Subcutaneous abdominal adipose tissue (tissue), 5 donors: ENCODE measurements around the gene HBE1.
"Not testable (repeated sequence)": the region's sequence is repeated elsewhere in the genome, so short reads cannot be mapped to it uniquely, and the experiment has no call there.

Experiments used
- H3K27ac ChIP-seq: one replicate; pipeline ENCODE4 v1.7.0; 2013; ENCODE audit warnings: low read depth, mild to moderate bottlenecking, inconsistent platforms, low read length, moderate library complexity
- H3K27me3 ChIP-seq, 5 donors: one replicate each; pipeline ENCODE4 v1.7.0; 2013; ENCODE audit warnings: low read length in 5 of 5, inconsistent platforms in 1 of 5; ENCODE audit not compliant: control insufficient read depth in 5 of 5, insufficient read depth in 4 of 5
- H3K36me3 ChIP-seq, 5 donors: one replicate each; pipeline ENCODE4 v1.7.0; 2013; ENCODE audit warnings: low read length in 5 of 5; ENCODE audit not compliant: control insufficient read depth in 5 of 5, insufficient read depth in 5 of 5
- H3K4me1 ChIP-seq, 5 donors: one replicate each; pipeline ENCODE4 v1.7.0; 2013; ENCODE audit warnings: low read length in 5 of 5, mild to moderate bottlenecking in 3 of 5, moderate library complexity in 1 of 5; ENCODE audit not compliant: control insufficient read depth in 5 of 5, insufficient read depth in 5 of 5
- H3K4me3 ChIP-seq, 5 donors: one replicate each; pipeline ENCODE4 v1.7.0; 2013; ENCODE audit warnings: low read length in 5 of 5, low read depth in 1 of 5
- H3K9ac ChIP-seq, 5 donors: one replicate each; pipeline ENCODE4 v1.7.0; 2013; ENCODE audit warnings: low read length in 5 of 5, mild to moderate bottlenecking in 4 of 5, moderate library complexity in 3 of 5
- H3K9me3 ChIP-seq, 5 donors: one replicate each; pipeline ENCODE4 v1.7.0; 2013; ENCODE audit warnings: low read length in 5 of 5; ENCODE audit not compliant: control insufficient read depth in 5 of 5
- donor health status: healthy.
- donor health status: healthy.
- donor health status: healthy.
- donor health status: healthy.
- donor health status: healthy.

The HBE1 gene

DNA sequence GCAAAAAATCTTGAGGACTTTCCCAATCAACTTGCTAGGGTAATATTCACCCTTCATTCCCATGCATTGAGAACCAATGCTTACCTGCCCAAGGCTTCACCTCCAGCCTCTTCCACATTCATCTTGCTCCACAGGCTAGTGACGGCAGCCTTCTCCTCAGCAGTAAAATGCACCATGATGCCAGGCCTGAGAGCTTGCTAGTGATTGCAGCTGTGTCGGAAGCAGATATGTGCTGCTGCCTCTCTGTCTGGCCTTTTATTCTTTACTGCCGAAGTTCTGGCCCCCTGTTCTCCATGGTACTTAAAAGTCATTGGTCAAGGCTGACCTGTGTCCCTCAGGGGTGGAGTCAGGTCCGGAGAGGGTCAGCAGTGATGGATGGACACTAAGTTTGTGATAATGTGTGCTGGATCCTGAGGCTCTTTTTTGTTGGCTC, at the start of gene HBE1:
TSS of gene HBE1 (minus strand) at position 231 of the 433 bp plus-strand sequence. CDS start at position 176, 55 bp downstream.
- Histone ChIP-seq H3K9me3 (no peaks in the 10 kb centered on the region), H3K27me3 (no peaks in the 10 kb centered on the region), H3K9ac (no peak within 1 kb of the TSS), H3K36me3 (no peaks in the 10 kb centered on the region), H3K27ac (no peak within 1 kb of the TSS), H3K4me1 (no peaks in the 10 kb centered on the region), H3K4me3 (no peak within 1 kb of the TSS)

DNA sequence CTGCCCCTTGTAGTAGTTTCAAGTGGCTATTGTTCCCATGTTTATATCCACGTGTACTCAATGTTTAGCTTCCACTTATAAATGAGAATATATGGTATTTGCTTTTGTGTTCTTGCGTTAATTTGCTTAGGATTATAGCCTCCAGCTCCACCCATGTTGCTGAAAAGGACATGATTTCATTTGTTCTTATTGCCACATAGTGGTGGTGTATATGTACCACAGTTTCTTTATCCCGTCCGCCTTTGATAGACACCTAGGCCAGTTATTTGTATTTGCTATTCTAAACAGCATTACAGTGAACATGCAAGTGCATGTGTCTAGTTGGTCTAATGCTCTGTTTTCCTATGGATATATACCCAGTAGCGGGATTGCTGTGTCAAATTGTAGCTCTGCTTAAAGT, 47.5 kb upstream of the HBE1 start:
- no peak overlapping the region for H3K9ac ChIP-seq
- no peaks in the 10 kb centered on the region for H3K27me3 ChIP-seq
- H3K4me3 ChIP-seq = no peak overlapping the region
- H3K9me3 ChIP-seq = peaks cover 0 to 4% (median 0%) of the 10 kb centered on the region in 5 donors
- no peaks in the 10 kb centered on the region for H3K4me1 ChIP-seq
- no peak overlapping the region for H3K27ac ChIP-seq
- H3K36me3 ChIP-seq = no peaks in the 10 kb centered on the region

DNA sequence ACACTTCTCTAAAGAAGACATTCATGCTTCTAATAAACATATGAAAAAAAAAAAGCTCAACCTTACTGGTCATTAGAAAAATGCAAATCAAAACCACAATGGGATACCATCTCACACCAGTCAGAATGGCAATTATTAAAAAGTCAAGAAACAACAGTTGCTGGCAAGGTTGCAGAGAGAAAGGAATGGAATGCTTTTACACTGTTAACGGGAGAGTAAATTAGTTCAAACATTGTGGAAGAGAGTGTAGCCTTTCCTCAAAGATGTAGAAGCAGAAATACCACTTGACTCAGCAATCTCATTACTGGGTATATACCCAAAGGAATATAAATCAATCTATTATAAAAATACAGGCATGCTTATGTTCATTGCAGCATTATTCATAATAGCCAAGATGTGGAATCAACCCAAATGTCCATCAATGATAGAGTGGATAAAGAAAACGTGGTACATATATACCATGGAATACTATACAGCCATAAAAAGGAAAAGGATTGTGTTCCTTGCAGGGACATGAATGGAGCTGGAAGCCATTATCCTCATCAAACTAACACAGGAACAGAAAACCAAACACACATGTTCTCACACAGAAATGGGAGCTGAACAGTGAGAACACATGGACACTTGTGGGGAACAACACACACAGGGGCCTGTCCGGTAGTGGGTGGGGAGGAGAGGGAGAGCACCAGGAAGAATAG, 43.7 kb upstream of the HBE1 start:
- not testable (repeated sequence) for H3K9me3 ChIP-seq, H3K4me3 ChIP-seq, H3K9ac ChIP-seq, H3K27ac ChIP-seq, H3K4me1 ChIP-seq, H3K36me3 ChIP-seq, H3K27me3 ChIP-seq

DNA sequence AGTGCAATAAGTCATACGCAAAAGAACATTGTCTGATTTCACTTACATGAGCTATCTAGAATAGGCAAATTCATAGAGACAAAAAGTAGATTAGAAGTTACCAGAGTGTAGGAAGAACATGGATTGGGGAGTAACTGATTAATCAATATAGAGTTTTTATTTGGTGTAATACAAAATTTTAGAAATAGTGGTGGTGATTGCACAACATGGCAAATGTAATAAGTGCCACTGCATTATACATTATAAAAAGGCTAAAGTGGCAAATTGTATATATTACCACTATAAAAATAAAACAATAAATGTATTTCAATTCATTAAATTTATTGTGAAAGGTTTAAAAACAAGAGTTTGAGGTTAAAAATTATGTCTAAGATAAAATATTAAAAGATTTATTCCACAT, 40.7 kb upstream of the HBE1 start:
- Histone ChIP-seq H3K9ac (no peak overlapping the region), H3K4me1 (no peaks in the 10 kb centered on the region), H3K36me3 (no peaks in the 10 kb centered on the region), H3K27ac (no peak overlapping the region), H3K27me3 (no peaks in the 10 kb centered on the region), H3K4me3 (no peak overlapping the region), H3K9me3 (peaks cover 0 to 4% (median 0%) of the 10 kb centered on the region in 5 donors)

DNA sequence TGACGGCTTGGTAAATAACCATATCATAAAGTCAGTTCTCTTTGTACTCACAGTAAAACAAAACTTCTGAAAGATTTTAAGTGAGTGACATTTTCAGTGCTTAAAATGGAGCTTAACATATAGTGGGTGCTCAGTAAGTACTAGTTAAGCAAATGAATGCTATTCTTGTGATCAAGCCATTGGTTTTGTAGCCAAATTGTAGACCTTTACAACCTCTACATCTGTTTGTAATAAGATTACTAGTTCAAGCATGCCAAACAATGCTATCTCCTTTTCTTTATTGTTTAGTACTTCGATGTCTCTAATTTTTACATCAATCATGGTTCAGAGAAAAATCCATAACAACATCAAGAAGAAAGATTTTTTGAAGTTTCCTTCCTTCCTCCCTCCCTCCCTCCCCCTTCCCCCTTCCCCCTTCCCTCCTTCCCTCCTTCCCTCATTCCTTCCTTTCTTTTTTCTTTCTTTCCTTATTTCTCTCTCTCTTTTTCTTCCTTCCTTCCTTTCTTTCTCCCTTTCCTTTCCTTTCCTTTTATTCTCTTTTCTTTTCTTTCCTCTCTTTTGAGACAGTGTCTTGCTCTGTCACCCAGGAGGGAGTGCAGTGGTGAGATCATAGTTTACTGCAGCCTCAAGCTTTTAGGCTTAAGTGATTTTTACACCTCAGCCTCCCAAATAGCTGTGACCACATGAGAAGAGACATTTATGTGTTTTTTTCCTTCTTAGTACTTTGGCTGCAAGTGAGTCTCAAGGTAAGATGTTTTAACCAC, 37.7 kb upstream of the HBE1 start:
- no peaks in the 10 kb centered on the region for H3K4me1 ChIP-seq
- H3K36me3 ChIP-seq = no peaks in the 10 kb centered on the region
- H3K27me3 ChIP-seq = no peaks in the 10 kb centered on the region
- no peak overlapping the region for H3K4me3 ChIP-seq
- H3K9me3 ChIP-seq = no peaks in the 10 kb centered on the region
- H3K27ac ChIP-seq = no peak overlapping the region
- no peak overlapping the region for H3K9ac ChIP-seq

DNA sequence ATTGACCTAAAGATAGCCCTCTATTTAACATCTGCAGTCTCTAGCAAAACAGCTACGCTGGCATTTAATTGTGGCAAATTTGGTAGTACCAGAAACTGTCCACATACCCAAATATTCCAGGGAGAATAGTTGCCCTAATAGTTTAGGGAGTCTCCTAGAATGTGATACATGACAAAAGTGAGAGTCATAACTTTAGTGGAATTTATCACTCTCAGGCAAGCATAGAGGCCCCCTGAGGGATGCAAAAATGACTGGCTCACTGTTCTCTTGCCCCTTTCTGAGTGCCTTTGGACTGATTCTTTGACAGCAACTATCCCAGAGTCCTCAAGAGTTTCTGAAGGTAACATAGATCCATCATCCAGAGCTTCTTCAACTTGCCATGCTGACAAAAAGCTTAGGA, 34.3 kb upstream of the HBE1 start:
- Histone ChIP-seq H3K9ac (no peak overlapping the region), H3K4me1 (no peaks in the 10 kb centered on the region), H3K4me3 (no peak overlapping the region), H3K9me3 (no peaks in the 10 kb centered on the region), H3K27me3 (no peaks in the 10 kb centered on the region), H3K36me3 (no peaks in the 10 kb centered on the region), H3K27ac (no peak overlapping the region)

DNA sequence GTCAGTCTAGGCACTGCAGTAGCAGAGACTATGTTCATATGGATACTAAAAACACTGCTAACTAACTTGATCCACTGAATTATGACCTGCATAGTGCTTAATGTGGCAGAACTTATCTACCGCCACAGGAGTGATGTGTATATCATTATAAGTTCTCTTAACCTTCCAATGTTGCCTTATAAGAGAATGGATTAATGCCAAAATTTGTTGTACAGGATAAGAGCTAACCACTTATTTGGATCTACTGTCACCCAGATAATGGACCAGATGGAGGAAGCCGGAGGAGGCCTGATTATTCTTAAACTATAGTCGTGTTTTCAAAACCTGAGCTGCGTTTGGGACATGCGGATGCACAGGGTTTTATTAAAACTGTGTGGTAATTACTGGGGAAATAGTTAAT, 33.9 kb upstream of the HBE1 start:
- Histone ChIP-seq H3K4me3 (no peak overlapping the region), H3K9me3 (no peaks in the 10 kb centered on the region), H3K36me3 (no peaks in the 10 kb centered on the region), H3K9ac (no peak overlapping the region), H3K27ac (no peak overlapping the region), H3K27me3 (no peaks in the 10 kb centered on the region), H3K4me1 (no peaks in the 10 kb centered on the region)

DNA sequence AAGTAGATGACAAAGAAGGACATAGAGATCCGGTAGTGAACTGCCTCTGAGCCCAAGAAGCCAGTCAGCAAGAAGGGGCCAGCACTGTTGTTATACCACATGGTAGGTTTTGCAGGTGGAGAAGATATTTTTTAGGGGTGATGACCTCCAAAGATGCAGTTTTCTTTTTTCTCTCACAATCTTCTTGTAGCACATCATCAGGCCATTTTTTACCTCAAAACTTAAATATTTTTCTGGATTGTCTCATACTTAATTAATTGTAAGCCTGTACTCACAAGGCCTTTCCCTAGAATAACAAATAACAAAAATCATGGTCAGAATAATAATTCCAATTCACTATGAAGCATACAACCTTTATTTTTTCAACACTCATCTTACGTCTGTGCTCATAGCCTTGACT, 32.1 kb upstream of the HBE1 start, which contains the start of gene OR51B4:
TSS of gene OR51B4 (minus strand) at position 101 of the 400 bp plus-strand sequence. CDS start at position 101, 0 bp downstream.
- no peaks in the 10 kb centered on the region for H3K36me3 ChIP-seq
- no peak within 1 kb of the TSS for H3K9ac ChIP-seq

DNA sequence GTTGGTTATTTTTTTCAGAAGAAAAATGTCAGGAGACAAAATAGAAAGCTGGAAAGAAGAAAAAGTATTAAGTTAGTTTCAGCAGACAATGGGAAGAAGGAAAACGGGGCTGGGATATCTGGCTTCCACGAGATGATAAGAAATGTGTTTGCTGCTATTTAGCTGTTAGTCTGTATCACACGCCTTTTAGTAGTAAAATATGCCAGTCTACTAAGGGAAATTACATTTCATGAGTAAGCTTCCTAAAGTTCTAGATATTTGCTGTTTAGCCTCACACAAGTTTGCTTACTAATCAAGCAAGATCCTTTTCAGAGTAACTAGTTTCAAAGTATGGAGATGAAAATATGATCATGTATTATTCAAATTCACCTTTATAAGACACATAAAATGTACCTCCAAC, 30.5 kb upstream of the HBE1 start:
- no peaks in the 10 kb centered on the region for H3K4me1 ChIP-seq
- H3K9ac ChIP-seq = no peak overlapping the region
- H3K36me3 ChIP-seq = no peaks in the 10 kb centered on the region
- H3K9me3 ChIP-seq = no peaks in the 10 kb centered on the region
- H3K27ac ChIP-seq = no peak overlapping the region
- H3K4me3 ChIP-seq = no peak overlapping the region
- no peaks in the 10 kb centered on the region for H3K27me3 ChIP-seq

More for the DNA sequence above, 32.1 kb upstream of the HBE1 start, which contains the start of gene OR51B4:
- Histone ChIP-seq H3K4me1 (no peaks in the 10 kb centered on the region), H3K9me3 (no peaks in the 10 kb centered on the region), H3K27me3 (no peaks in the 10 kb centered on the region), H3K4me3 (no peak within 1 kb of the TSS), H3K27ac (no peak within 1 kb of the TSS)

DNA sequence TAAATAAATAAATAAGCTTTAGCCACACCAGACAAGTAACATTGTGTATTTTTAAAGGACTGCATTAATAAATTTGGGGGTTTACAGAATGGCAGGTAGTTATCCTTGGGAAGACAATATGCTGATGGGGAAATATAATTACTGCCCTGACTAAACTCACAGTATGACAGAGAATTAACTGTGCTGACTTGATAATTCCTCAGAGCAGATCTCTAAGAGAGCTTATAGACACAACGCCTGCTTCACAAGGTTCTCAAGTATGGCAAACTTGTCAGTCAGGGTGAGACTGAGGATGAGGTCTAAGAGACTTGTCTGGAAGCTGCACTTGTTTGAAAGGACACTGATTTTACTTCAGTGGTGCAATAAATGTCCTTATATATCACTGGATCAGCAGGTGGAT, 28.7 kb upstream of the HBE1 start:
- H3K9me3 ChIP-seq = no peaks in the 10 kb centered on the region
- H3K36me3 ChIP-seq = no peaks in the 10 kb centered on the region
- no peak overlapping the region for H3K4me3 ChIP-seq
- H3K9ac ChIP-seq = no peak overlapping the region
- H3K27ac ChIP-seq = no peak overlapping the region
- H3K4me1 ChIP-seq = no peaks in the 10 kb centered on the region
- H3K27me3 ChIP-seq = no peaks in the 10 kb centered on the region
